ENCODE results near the gene PXDN. TPM values are rescaled to one million over a fixed set of nuclear protein-coding genes. Genes with fewer than 3 reads are reported as not detected.

The PXDN gene
- total and polyA plus RNA-seq, 2 of the 13 experiments (the other 11 are each of a cell fraction or from before 2014, with no cell fraction given) = not detected

DNA sequence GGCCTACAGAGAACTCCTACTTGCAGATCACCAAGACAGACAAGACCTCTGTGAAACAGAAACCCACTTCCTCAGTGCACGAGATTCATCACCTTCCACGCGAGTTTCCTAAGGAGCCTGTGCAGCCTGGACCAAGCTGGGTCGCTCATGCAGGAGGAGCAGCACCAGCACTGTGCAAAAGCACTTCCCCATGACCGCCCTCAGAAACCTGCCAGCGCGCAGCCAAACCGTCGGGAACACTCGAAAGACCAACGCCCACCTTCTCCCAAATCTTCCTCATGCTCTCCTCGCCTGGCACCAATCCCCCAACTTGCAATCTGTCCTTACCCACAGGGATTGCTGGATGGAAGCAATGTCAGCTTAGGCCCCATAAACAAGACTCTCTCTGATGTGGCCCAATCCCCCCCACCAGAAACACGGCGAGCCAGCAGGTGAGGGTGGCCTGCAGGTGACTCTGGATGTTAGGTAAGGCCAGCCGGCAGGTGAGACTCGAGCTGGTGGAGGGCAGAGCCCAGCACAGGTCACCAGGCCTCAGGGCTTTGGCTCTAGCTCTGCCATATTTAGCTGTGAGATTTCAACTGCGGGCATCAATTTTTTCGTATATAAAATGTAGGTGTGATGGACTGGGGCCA is 69.4 kb downstream of the PXDN start:
- H4K20me1 ChIP-seq (ENCODE audit: insufficient read depth, low read length) = no peaks in the 10 kb centered on the region
- FAIRE-seq (no peak), DNase-seq (ENCODE audit: low spot score) (no peak), ATAC-seq (no peak)
- BruUV-seq (replicated peaks) = no TSS peak
- no peaks in the 10 kb centered on the region for H3K36me3 ChIP-seq (replicated peaks in 1 of 2; ENCODE audit: control insufficient read depth in 1 of 2, insufficient read depth in 2 of 2, low read length in 2 of 2)
- H3K4me2 ChIP-seq (ENCODE audit: low read depth, low read length) = no peak overlapping the region
- no peaks in the 10 kb centered on the region for H3K4me1 ChIP-seq (ENCODE audit: insufficient read depth, low read length)
- intact Hi-C loops (cut with micrococcal nuclease; ENCODE audit: unreplicated experiment) = no loop called here
- TF ChIP-seq RARG (CRISPR knock-in tag; IDR thresholded peaks at IDR 0.05; ENCODE audit: low read depth) (no peak), PLRG1 (conservative IDR thresholded peaks at IDR 0.05) (no peak), TEAD2 (CRISPR knock-in tag; IDR thresholded peaks at IDR 0.05) (no peak), KAT2B (IDR thresholded peaks at IDR 0.05; ENCODE audit: borderline replicate concordance, low read depth, low read length) (no peak), MBNL3 (CRISPR knock-in tag; conservative IDR thresholded peaks at IDR 0.05) (no peak), KDM6A (CRISPR knock-in tag; IDR thresholded peaks at IDR 0.05; ENCODE audit: low read depth) (no peak), ZNF605 (CRISPR knock-in tag; IDR thresholded peaks at IDR 0.05) (no peak)
- TF ChIP-seq, protein P1, sequence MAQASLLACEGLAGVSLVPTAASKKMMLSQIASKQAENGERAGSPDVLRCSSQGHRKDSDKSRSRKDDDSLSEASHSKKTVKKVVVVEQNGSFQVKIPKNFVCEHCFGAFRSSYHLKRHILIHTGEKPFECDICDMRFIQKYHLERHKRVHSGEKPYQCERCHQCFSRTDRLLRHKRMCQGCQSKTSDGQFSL (CRISPR knock-in tag; IDR thresholded peaks at IDR 0.05) = no peak
- TF ChIP-seq, protein P2, sequence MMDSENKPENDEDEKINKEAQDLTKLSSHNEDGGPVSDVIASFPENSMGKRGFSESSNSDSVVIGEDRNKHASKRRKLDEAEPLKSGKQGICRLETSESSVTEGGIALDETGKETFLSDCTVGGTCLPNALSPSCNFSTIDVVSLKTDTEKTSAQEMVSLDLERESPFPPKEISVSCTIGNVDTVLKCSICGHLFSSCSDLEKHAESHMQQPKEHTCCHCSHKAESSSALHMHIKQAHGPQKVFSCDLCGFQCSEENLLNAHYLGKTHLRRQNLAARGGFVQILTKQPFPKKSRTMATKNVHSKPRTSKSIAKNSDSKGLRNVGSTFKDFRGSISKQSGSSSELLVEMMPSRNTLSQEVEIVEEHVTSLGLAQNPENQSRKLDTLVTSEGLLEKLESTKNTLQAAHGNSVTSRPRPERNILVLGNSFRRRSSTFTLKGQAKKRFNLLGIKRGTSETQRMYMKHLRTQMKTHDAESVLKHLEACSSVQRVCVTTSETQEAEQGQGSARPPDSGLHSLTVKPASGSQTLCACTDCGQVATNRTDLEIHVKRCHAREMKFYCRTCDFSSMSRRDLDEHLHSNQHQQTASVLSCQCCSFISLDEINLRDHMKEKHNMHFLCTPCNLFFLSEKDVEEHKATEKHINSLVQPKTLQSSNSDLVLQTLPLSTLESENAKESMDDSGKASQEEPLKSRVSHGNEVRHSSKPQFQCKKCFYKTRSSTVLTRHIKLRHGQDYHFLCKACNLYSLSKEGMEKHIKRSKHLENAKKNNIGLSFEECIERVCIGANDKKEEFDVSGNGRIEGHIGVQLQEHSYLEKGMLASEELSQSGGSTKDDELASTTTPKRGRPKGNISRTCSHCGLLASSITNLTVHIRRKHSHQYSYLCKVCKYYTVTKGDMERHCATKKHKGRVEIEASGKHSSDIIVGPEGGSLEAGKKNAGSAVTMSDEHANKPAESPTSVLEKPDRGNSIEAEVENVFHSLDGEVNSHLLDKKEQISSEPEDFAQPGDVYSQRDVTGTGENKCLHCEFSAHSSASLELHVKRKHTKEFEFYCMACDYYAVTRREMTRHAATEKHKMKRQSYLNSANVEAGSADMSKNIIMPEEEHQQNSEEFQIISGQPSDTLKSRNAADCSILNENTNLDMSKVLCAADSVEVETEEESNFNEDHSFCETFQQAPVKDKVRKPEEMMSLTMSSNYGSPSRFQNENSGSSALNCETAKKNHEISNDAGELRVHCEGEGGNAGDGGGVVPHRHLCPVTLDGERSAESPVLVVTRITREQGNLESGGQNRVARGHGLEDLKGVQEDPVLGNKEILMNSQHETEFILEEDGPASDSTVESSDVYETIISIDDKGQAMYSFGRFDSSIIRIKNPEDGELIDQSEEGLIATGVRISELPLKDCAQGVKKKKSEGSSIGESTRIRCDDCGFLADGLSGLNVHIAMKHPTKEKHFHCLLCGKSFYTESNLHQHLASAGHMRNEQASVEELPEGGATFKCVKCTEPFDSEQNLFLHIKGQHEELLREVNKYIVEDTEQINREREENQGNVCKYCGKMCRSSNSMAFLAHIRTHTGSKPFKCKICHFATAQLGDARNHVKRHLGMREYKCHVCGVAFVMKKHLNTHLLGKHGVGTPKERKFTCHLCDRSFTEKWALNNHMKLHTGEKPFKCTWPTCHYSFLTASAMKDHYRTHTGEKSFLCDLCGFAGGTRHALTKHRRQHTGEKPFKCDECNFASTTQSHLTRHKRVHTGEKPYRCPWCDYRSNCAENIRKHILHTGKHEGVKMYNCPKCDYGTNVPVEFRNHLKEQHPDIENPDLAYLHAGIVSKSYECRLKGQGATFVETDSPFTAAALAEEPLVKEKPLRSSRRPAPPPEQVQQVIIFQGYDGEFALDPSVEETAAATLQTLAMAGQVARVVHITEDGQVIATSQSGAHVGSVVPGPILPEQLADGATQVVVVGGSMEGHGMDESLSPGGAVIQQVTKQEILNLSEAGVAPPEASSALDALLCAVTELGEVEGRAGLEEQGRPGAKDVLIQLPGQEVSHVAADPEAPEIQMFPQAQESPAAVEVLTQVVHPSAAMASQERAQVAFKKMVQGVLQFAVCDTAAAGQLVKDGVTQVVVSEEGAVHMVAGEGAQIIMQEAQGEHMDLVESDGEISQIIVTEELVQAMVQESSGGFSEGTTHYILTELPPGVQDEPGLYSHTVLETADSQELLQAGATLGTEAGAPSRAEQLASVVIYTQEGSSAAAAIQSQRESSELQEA (CRISPR knock-in tag; IDR thresholded peaks at IDR 0.05; ENCODE audit: not compliant biosample characterization) = no peak
- H3K27me3 ChIP-seq (ENCODE audit: control insufficient read depth in 1 of 2, insufficient read depth in 2 of 2, low read length in 2 of 2) = peaks cover 0 to 49% of the 10 kb centered on the region in 2 experiments; a peak in 3 of 5 replicates
- no peaks in the 10 kb centered on the region for H3K79me2 ChIP-seq (ENCODE audit: insufficient read depth, low read length)
- POLR2A ChIA-PET = no interaction called here
- CTCF ChIA-PET (ENCODE audit: low intra/inter-chr PET ratio, low total read pairs) = no interaction called here
- H3K9me3 ChIP-seq (ENCODE audit: low read length) = no peaks in the 10 kb centered on the region
- WGBS (ENCODE audit: low lambda C conversion rate) = 41% methylated on average over 13 of the region's 18 CpGs
- no peak overlapping the region for H2AFZ ChIP-seq (ENCODE audit: low read length)
- H3K4me3 ChIP-seq (replicated peaks in 1 of 3; ENCODE audit: insufficient read depth in 1 of 3, low read depth in 2 of 3, low read length in 3 of 3) = no peak overlapping the region
- H3K27ac ChIP-seq (ENCODE audit: extremely low read length, insufficient read depth, low read length) = no peak overlapping the region
- no peak overlapping the region for H3K9ac ChIP-seq (ENCODE audit: insufficient read depth, low read depth, low read length)
- in situ Hi-C loops (cut with HindIII; ENCODE audit: extremely low pct_ligation_motif_present, low pct_unique_long_range_greater_than_20kb) = no loop called here
